Liver (tissue), 3 donors: ENCODE measurements around the gene NPIPB2.

Experiments used
- CTCF ChIP-seq: fragments of 150-350 bp; IDR thresholded peaks from 2 replicates; pipeline ENCODE4 v1.5.1; 2017; ENCODE audit warnings: improper control_type of control experiment, low read depth, low read length; ENCODE audit not compliant: missing input control
- MAX ChIP-seq: IDR thresholded peaks from 2 replicates; pipeline ENCODE4 v1.6.1; 2016; ENCODE audit warnings: antibody characterized with exemption
- REST ChIP-seq: IDR thresholded peaks from 2 replicates; pipeline ENCODE4 v1.6.1; 2016; ENCODE audit warnings: antibody characterized with exemption, mild to moderate bottlenecking
- SP1 ChIP-seq: IDR thresholded peaks from 2 replicates; pipeline ENCODE4 v1.6.1; 2018; ENCODE audit warnings: antibody characterized with exemption, mild to moderate bottlenecking
- donor health status: healthy.
- donor health status: healthy.

- TF ChIP-seq CTCF (no peak), MAX (no peak), REST (no peak), SP1 (no peak)
These were observed 35.1 kb upstream of the NPIPB2 start for GRCh38 chr16:11976850-11977375.
